HG02840 (cell line): Measurements from ENCODE around the gene WDR93.
"Not testable (repeated sequence)": the region's sequence is repeated elsewhere in the genome, so short reads cannot be mapped to it uniquely, and the experiment has no call there.

ENCODE experiments used
- ATAC-seq: cut with Tn5 transposase; IDR thresholded peaks from one replicate; pipeline ENCODE4 v1.9.1; 2021; ENCODE audit warnings: mild to moderate bottlenecking, moderate library complexity, moderate number of reproducible peaks; ENCODE audit not compliant: unreplicated experiment, low FRiP score

WDR93 gene

GRCh38 chr15:89766357-89767311 lies 76.0 kb downstream of the WDR93 start:
- no peak for ATAC-seq

GRCh38 chr15:89767411-89767915 lies 76.9 kb downstream of the WDR93 start:
- ATAC-seq: no peak

- ATAC-seq: no peak
These were observed 77.5 kb downstream of the WDR93 start for GRCh38 chr15:89768071-89768500.

- ATAC-seq: no peak
These were observed 78.8 kb downstream of the WDR93 start for GRCh38 chr15:89769366-89769765.

GRCh38 chr15:89770041-89770440 lies 79.4 kb downstream of the WDR93 start:
- no peak for ATAC-seq

GRCh38 chr15:89772932-89773583 lies 82.4 kb downstream of the WDR93 start:
- no peak for ATAC-seq

GRCh38 chr15:89774492-89774891 lies 83.9 kb downstream of the WDR93 start:
- ATAC-seq: no peak

- no peak for ATAC-seq
These were observed 85.2 kb downstream of the WDR93 start for GRCh38 chr15:89775815-89776214.

- ATAC-seq: no peak
These were observed 85.9 kb downstream of the WDR93 start, which contains the start of gene MESP2 for GRCh38 chr15:89776274-89777072. TSS of gene MESP2 (plus strand) at chr15:89776332. CDS start at chr15:89776358, 26 bp downstream.

- ATAC-seq: no peak
These were observed 86.6 kb downstream of the WDR93 start for GRCh38 chr15:89777073-89777751.

- ATAC-seq: no peak
These were observed 87.3 kb downstream of the WDR93 start for GRCh38 chr15:89777782-89778380.

- no peak for ATAC-seq
These were observed 88.2 kb downstream of the WDR93 start for GRCh38 chr15:89778861-89779260.

GRCh38 chr15:89780601-89781000 lies 90.0 kb downstream of the WDR93 start:
- ATAC-seq: no peak

GRCh38 chr15:89781055-89781454 lies 90.4 kb downstream of the WDR93 start:
- no peak for ATAC-seq

- no peak for ATAC-seq
These were observed 91.4 kb downstream of the WDR93 start for GRCh38 chr15:89781891-89782618.

GRCh38 chr15:89782619-89782950 lies 92.0 kb downstream of the WDR93 start:
- not testable (repeated sequence) for ATAC-seq

- ATAC-seq: no peak
These were observed 92.7 kb downstream of the WDR93 start for GRCh38 chr15:89783111-89783860.
